ENCODE measurements around the gene APOA4. TPM values are rescaled to one million over a fixed set of nuclear protein-coding genes. Genes with fewer than 3 reads are reported as not detected.

Gene APOA4
- total and polyA plus RNA-seq, 2 of the 13 experiments (the other 11 are each of a cell fraction or from before 2014, with no cell fraction given), result 3.8 to 7.2 TPM

DNA sequence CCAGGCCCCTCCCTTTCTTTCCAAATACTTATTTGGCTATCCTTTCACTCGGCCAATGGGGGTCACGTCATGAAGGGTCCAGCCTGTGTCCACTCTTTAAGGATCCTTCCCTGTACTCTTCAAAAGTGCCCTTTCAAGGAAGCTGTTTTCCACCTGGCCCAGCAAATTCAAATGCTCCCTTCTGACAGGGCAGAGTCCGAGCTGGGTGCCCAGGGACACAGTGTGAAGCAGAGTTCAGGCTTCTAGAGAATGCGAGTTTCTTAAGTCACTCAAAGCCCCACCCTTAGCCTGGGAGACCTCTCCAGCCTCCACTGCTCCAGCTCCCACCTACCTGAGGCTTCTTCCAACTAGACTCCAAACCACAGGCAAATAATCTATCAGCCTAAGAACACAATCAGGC is 19.8 kb upstream of the APOA4 start:
- TF ChIP-seq, protein P1, sequence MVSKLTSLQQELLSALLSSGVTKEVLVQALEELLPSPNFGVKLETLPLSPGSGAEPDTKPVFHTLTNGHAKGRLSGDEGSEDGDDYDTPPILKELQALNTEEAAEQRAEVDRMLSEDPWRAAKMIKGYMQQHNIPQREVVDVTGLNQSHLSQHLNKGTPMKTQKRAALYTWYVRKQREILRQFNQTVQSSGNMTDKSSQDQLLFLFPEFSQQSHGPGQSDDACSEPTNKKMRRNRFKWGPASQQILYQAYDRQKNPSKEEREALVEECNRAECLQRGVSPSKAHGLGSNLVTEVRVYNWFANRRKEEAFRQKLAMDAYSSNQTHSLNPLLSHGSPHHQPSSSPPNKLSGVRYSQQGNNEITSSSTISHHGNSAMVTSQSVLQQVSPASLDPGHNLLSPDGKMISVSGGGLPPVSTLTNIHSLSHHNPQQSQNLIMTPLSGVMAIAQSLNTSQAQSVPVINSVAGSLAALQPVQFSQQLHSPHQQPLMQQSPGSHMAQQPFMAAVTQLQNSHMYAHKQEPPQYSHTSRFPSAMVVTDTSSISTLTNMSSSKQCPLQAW (CRISPR knock-in tag; IDR thresholded peaks at IDR 0.05), result no peak
- no peak for TF ChIP-seq TRIM24 (CRISPR knock-in tag; IDR thresholded peaks at IDR 0.05)
- TF ChIP-seq, protein P2, sequence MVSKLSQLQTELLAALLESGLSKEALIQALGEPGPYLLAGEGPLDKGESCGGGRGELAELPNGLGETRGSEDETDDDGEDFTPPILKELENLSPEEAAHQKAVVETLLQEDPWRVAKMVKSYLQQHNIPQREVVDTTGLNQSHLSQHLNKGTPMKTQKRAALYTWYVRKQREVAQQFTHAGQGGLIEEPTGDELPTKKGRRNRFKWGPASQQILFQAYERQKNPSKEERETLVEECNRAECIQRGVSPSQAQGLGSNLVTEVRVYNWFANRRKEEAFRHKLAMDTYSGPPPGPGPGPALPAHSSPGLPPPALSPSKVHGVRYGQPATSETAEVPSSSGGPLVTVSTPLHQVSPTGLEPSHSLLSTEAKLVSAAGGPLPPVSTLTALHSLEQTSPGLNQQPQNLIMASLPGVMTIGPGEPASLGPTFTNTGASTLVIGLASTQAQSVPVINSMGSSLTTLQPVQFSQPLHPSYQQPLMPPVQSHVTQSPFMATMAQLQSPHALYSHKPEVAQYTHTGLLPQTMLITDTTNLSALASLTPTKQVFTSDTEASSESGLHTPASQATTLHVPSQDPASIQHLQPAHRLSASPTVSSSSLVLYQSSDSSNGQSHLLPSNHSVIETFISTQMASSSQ (IDR thresholded peaks at IDR 0.05; ENCODE audit: low read depth), result no peak
- TF ChIP-seq, protein P2 (CRISPR knock-in tag; IDR thresholded peaks at IDR 0.05; ENCODE audit: borderline replicate concordance), result no peak
- TF ChIP-seq, protein P3, sequence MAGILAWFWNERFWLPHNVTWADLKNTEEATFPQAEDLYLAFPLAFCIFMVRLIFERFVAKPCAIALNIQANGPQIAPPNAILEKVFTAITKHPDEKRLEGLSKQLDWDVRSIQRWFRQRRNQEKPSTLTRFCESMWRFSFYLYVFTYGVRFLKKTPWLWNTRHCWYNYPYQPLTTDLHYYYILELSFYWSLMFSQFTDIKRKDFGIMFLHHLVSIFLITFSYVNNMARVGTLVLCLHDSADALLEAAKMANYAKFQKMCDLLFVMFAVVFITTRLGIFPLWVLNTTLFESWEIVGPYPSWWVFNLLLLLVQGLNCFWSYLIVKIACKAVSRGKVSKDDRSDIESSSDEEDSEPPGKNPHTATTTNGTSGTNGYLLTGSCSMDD (CRISPR knock-in tag; IDR thresholded peaks at IDR 0.05), result no peak
- Histone ChIP-seq H3K9ac (ENCODE audit: insufficient read depth, low read depth, low read length) (no peak overlapping the region), H4K20me1 (ENCODE audit: insufficient read depth, low read length) (no peaks in the 10 kb centered on the region), H3K9me3 (ENCODE audit: low read length) (no peaks in the 10 kb centered on the region), H3K36me3 (replicated peaks in 1 of 2; ENCODE audit: control insufficient read depth in 1 of 2, insufficient read depth in 2 of 2, low read length in 2 of 2) (peaks cover 15 to 32% of the 10 kb centered on the region in 2 experiments), H2AFZ (ENCODE audit: low read length) (no peak overlapping the region), H3K4me1 (ENCODE audit: insufficient read depth, low read length) (peaks cover 62% of the 10 kb centered on the region), H3K4me3 (replicated peaks in 1 of 3; ENCODE audit: insufficient read depth in 1 of 3, low read depth in 2 of 3, low read length in 3 of 3) (no peak overlapping the region), H3K27me3 (ENCODE audit: control insufficient read depth in 1 of 2, insufficient read depth in 2 of 2, low read length in 2 of 2) (no peaks in the 10 kb centered on the region), H3K27ac (ENCODE audit: extremely low read length, insufficient read depth, low read length) (peak overlapping the region; percentile 20), H3K79me2 (ENCODE audit: insufficient read depth, low read length) (no peaks in the 10 kb centered on the region), H3K4me2 (ENCODE audit: low read depth, low read length) (no peak overlapping the region)
- ATAC-seq (no peak), FAIRE-seq (no peak), DNase-seq (ENCODE audit: low spot score) (no peak)
- no TSS peak for BruUV-seq (replicated peaks)
- WGBS (ENCODE audit: low lambda C conversion rate), result 69% methylated on average over 3 of the region's 4 CpGs
- ChIA-PET POLR2A (interaction anchor here (0.6 to 11.5 kb wide), 2 partner anchors 8 to 16 kb away, joined by 6 to 361 read pairs; partner anchors contain the start of genes APOA4 and APOC3), CTCF (ENCODE audit: low intra/inter-chr PET ratio, low total read pairs) (no interaction called here)
- in situ Hi-C loops (cut with HindIII; ENCODE audit: extremely low pct_ligation_motif_present, low pct_unique_long_range_greater_than_20kb) (no loop called here), intact Hi-C loops (cut with micrococcal nuclease; ENCODE audit: unreplicated experiment) (no loop called here)

Data from HepG2 (cell line).